HepG2 (cell line): ENCODE measurements around the gene COLEC12. TPM values are rescaled to one million over a fixed set of nuclear protein-coding genes. Genes with fewer than 3 reads are reported as not detected.

ENCODE experiments used
- ARNT2 ChIP-seq: sonication (generic); formaldehyde crosslinking; IDR thresholded peaks from 2 replicates; pipeline ENCODE4 v1.8.0; 2022; ENCODE audit warnings: mild to moderate bottlenecking, low read depth, missing genetic modification reagents, moderate library complexity
- ASH2L ChIP-seq: fragments of 300-600, 200-600 bp; sonication (generic); IDR thresholded peaks from 2 replicates; pipeline ENCODE4 v1.7.0; 2017; ENCODE audit warnings: low read depth, mild to moderate bottlenecking, moderate library complexity, mixed read lengths, low read length; ENCODE audit not compliant: insufficient read length
- HOXD1 ChIP-seq: sonication (generic); formaldehyde crosslinking; IDR thresholded peaks from 2 replicates; pipeline ENCODE4 v1.5.0; 2020; ENCODE audit warnings: missing genetic modification reagents
- MEIS2 ChIP-seq: sonication (generic); formaldehyde crosslinking; IDR thresholded peaks from 2 replicates; pipeline ENCODE4 v1.9.0; 2021; ENCODE audit warnings: mild to moderate bottlenecking, missing genetic modification reagents
- POLR2G ChIP-seq: fragments of 200-400 bp; formaldehyde crosslinking; IDR thresholded peaks from 2 replicates; pipeline ENCODE4 v1.6.1; 2018; ENCODE audit warnings: mild to moderate bottlenecking, low read depth, low read length, moderate library complexity
- PRDM4 ChIP-seq: sonication (generic); formaldehyde crosslinking; IDR thresholded peaks from 2 replicates; pipeline ENCODE4 v1.9.0; 2021; ENCODE audit warnings: missing genetic modification reagents, borderline replicate concordance
- RAD21 ChIP-seq: fragments of 450-650 bp; formaldehyde crosslinking; IDR thresholded peaks from 2 replicates; pipeline ENCODE4 v1.5.0; 2020; ENCODE audit warnings: mild to moderate bottlenecking
- RXRB ChIP-seq: IDR thresholded peaks from 2 replicates; pipeline ENCODE4 v1.6.1; 2016; ENCODE audit warnings: borderline replicate concordance, missing genetic modification reagents, missing compliant biosample characterization
- SKI ChIP-seq: fragments of 450-650 bp; IDR thresholded peaks from one replicate; pipeline ENCODE4 v1.6.1; 2018; ENCODE audit warnings: mild to moderate bottlenecking; ENCODE audit not compliant: partially characterized antibody
- SNAPC4 ChIP-seq: sonication (generic); formaldehyde crosslinking; IDR thresholded peaks from 2 replicates; pipeline ENCODE4 v1.4.0; 2020; ENCODE audit warnings: mild to moderate bottlenecking, missing genetic modification reagents
- SP5 ChIP-seq: IDR thresholded peaks from 2 replicates; pipeline ENCODE4 v1.6.1; 2016; ENCODE audit warnings: low read depth, borderline replicate concordance
- SUZ12 ChIP-seq: fragments of 150-350 bp; IDR thresholded peaks from 2 replicates; pipeline ENCODE4 v1.6.1; 2014; ENCODE audit warnings: low read depth, low read length
- ZFAT ChIP-seq: sonication (generic); formaldehyde crosslinking; conservative IDR thresholded peaks from 2 replicates; pipeline ENCODE4 v1.8.1; 2023; ENCODE audit warnings: missing genetic modification reagents, inconsistent platforms
- ZFP90 ChIP-seq: sonication (generic); formaldehyde crosslinking; IDR thresholded peaks from 2 replicates; pipeline ENCODE4 v1.8.0; 2022; ENCODE audit warnings: missing genetic modification reagents, mild to moderate bottlenecking, inconsistent platforms, borderline replicate concordance
- ZMYM3 ChIP-seq: sonication (generic); formaldehyde crosslinking; IDR thresholded peaks from 2 replicates; pipeline ENCODE4 v1.5.1; 2020; ENCODE audit warnings: mild to moderate bottlenecking, missing genetic modification reagents
- ZNF143 ChIP-seq: sonication (generic); formaldehyde crosslinking; IDR thresholded peaks from 2 replicates; pipeline ENCODE4 v1.4.0; 2020; ENCODE audit warnings: missing genetic modification reagents
- ZNF557 ChIP-seq: sonication (generic); formaldehyde crosslinking; IDR thresholded peaks from 2 replicates; pipeline ENCODE4 v1.4.0; 2020; ENCODE audit warnings: missing genetic modification reagents
- ZNF878 ChIP-seq: sonication (generic); formaldehyde crosslinking; IDR thresholded peaks from 2 replicates; pipeline ENCODE4 v1.8.1; 2023; ENCODE audit warnings: mild to moderate bottlenecking, missing genetic modification reagents, moderate library complexity
- polyA plus RNA-seq, 8 experiments: library from polyadenylated mRNA; depleted of rRNA in 3 of 8; stranded (reverse) in 7 of 8; unstranded in 1 of 8; fragments of >200 nt; fragmentation: Illumina TruSeq in 4 of 8; extraction: Trizol in 4 of 8; gene quantifications; 2 replicates each; pipeline versions ENCODE4 v1.2.1 to v1.2.3, GENCODE V29; 2011 to 2016; ENCODE audit warnings: low read depth in 4 of 8, missing spikeins in 1 of 8, mixed read lengths in 1 of 8; ENCODE audit not compliant: insufficient read depth in 1 of 8
- total RNA-seq, 5 experiments: library from RNA; depleted of rRNA; stranded (reverse); fragments of >200 nt; fragmentation: Illumina TruSeq; extraction: Trizol; gene quantifications; 2 replicates each; pipeline ENCODE4 v1.2.3, GENCODE V29; 2016; ENCODE audit warnings: low read depth in 1 of 5
- TF ChIP-seq, protein P1 (sequence below): sonication (generic); formaldehyde crosslinking; IDR thresholded peaks from 2 replicates; pipeline ENCODE4 v1.5.0; 2020; ENCODE audit warnings: missing genetic modification reagents
- TF ChIP-seq, protein P2 (sequence below): sonication (generic); formaldehyde crosslinking; conservative IDR thresholded peaks from 2 replicates; pipeline ENCODE4 v1.8.1; 2023; ENCODE audit warnings: missing genetic modification reagents

Gene COLEC12
- total and polyA plus RNA-seq, 2 of the 13 experiments (the other 11 are each of a cell fraction or from before 2014, with no cell fraction given) = 0.02 to 0.11 TPM

- TF ChIP-seq, protein P1, sequence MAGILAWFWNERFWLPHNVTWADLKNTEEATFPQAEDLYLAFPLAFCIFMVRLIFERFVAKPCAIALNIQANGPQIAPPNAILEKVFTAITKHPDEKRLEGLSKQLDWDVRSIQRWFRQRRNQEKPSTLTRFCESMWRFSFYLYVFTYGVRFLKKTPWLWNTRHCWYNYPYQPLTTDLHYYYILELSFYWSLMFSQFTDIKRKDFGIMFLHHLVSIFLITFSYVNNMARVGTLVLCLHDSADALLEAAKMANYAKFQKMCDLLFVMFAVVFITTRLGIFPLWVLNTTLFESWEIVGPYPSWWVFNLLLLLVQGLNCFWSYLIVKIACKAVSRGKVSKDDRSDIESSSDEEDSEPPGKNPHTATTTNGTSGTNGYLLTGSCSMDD (CRISPR knock-in tag) = no peak
- TF ChIP-seq ZFAT (CRISPR knock-in tag) = no peak
- TF ChIP-seq RAD21 (CRISPR knock-in tag) = no peak
- TF ChIP-seq ZNF143 (CRISPR knock-in tag) = no peak
- no peak for TF ChIP-seq SNAPC4 (CRISPR knock-in tag)
- TF ChIP-seq, protein P2, sequence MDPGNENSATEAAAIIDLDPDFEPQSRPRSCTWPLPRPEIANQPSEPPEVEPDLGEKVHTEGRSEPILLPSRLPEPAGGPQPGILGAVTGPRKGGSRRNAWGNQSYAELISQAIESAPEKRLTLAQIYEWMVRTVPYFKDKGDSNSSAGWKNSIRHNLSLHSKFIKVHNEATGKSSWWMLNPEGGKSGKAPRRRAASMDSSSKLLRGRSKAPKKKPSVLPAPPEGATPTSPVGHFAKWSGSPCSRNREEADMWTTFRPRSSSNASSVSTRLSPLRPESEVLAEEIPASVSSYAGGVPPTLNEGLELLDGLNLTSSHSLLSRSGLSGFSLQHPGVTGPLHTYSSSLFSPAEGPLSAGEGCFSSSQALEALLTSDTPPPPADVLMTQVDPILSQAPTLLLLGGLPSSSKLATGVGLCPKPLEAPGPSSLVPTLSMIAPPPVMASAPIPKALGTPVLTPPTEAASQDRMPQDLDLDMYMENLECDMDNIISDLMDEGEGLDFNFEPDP (CRISPR knock-in tag) = no peak
- peak; percentile 82 for TF ChIP-seq SKI
- TF ChIP-seq MEIS2 (CRISPR knock-in tag) = no peak
- TF ChIP-seq RXRB (CRISPR knock-in tag) = peak; percentile 51; the same call in 1 of the 2 replicates
- TF ChIP-seq ZNF878 = no peak
- TF ChIP-seq HOXD1 (CRISPR knock-in tag) = 0 out of 2 replicates have a peak, but pooled peaks have one; percentile 19
- no peak for TF ChIP-seq ASH2L
- no peak for TF ChIP-seq SUZ12
- TF ChIP-seq PRDM4 = no peak
- TF ChIP-seq POLR2G = no peak
- TF ChIP-seq SP5 (CRISPR knock-in tag) = no peak
- TF ChIP-seq ZFP90 (CRISPR knock-in tag) = no peak
- no peak for TF ChIP-seq ZNF557 (CRISPR knock-in tag)
- no peak; the same call in 1 of the 2 replicates for TF ChIP-seq ZMYM3 (CRISPR knock-in tag)
- no peak for TF ChIP-seq ARNT2 (CRISPR knock-in tag)
Measured at GRCh38 chr18:269480-270095, 230.9 kb downstream of the COLEC12 start (continued).
